Measurements from ENCODE around the gene MFSD8.
"Not testable (repeated sequence)": the region's sequence is repeated elsewhere in the genome, so short reads cannot be mapped to it uniquely, and the experiment has no call there.

Gene MFSD8

GRCh38 chr4:127965062-127965802, at the start of gene MFSD8, which contains the start of gene ABHD18:
TSS of gene MFSD8 (minus strand) at chr4:127965173. CDS start at chr4:127965133, 40 bp downstream.
TSS of gene ABHD18 (plus strand) at chr4:127965406. CDS start at chr4:127982956, 17,550 bp downstream.
- ChIA-PET CTCF (interaction anchor here (0.5 to 1.3 kb wide), 7 partner anchors 36 to 1630 kb away, joined by 3 to 4 read pairs (median 3); partner anchors contain the start of genes HSPA4L and PLK4), POLR2A (ENCODE audit: low non-redundant PET) (interaction anchor here (0.5 to 1.5 kb wide), 4 partner anchors 9 to 97 kb away, joined by 3 to 15 read pairs (median 4); partner anchors contain the start of gene LARP1B)
- H3K27ac ChIP-seq: peak within 1 kb of the TSS; percentile 96
- peak; percentile 21; the same call in 1 of the 2 replicates for TF ChIP-seq CTCF (conservative IDR thresholded peaks at IDR 0.05; ENCODE audit: low read depth)
- DNase-seq (ENCODE audit: low spot score): peak; percentile 96

- no peak overlapping the region for H3K27ac ChIP-seq
- TF ChIP-seq CTCF (conservative IDR thresholded peaks at IDR 0.05; ENCODE audit: low read depth): no peak
- POLR2A ChIA-PET (ENCODE audit: low non-redundant PET): no interaction called here
- DNase-seq (ENCODE audit: low spot score): no peak
- CTCF ChIA-PET: no interaction called here
Observed at GRCh38 chr4:128009428-128009827, 44.5 kb upstream of the MFSD8 start.

GRCh38 chr4:128006592-128006991, 41.6 kb upstream of the MFSD8 start:
- DNase-seq (ENCODE audit: low spot score): no peak
- POLR2A ChIA-PET (ENCODE audit: low non-redundant PET): no interaction called here
- TF ChIP-seq CTCF (conservative IDR thresholded peaks at IDR 0.05; ENCODE audit: low read depth): no peak
- CTCF ChIA-PET: no interaction called here
- H3K27ac ChIP-seq: peak overlapping the region; percentile 45; the same call in 1 of the 2 replicates

- TF ChIP-seq CTCF (conservative IDR thresholded peaks at IDR 0.05; ENCODE audit: low read depth): no peak
- ChIA-PET CTCF (interaction anchor here (0.5 kb wide), 1 partner anchor 1740 kb away, joined by 7 read pairs; no protein-coding TSS in a partner anchor), POLR2A (ENCODE audit: low non-redundant PET) (interaction anchor here (0.7 kb wide), 1 partner anchor 33 kb away, joined by 3 read pairs; the partner anchor contains the start of genes ABHD18 and MFSD8)
- peak; percentile 37 for DNase-seq (ENCODE audit: low spot score)
- H3K27ac ChIP-seq: no peak overlapping the region
Observed at GRCh38 chr4:127997534-127998388, 32.8 kb upstream of the MFSD8 start.

- POLR2A ChIA-PET (ENCODE audit: low non-redundant PET); CTCF ChIA-PET; DNase-seq (ENCODE audit: low spot score); H3K27ac ChIP-seq: not testable (repeated sequence)
Observed at GRCh38 chr4:127996521-127996920, 31.5 kb upstream of the MFSD8 start.

GRCh38 chr4:127995776-127996175, 30.8 kb upstream of the MFSD8 start:
- CTCF ChIA-PET: interaction anchor here (0.6 to 1.0 kb wide), 2 partner anchors 20 to 25 kb away, joined by 3 read pairs; no protein-coding TSS in a partner anchor
- no peak for TF ChIP-seq CTCF (conservative IDR thresholded peaks at IDR 0.05; ENCODE audit: low read depth)
- no peak overlapping the region for H3K27ac ChIP-seq
- DNase-seq (ENCODE audit: low spot score): peak; percentile 62
- POLR2A ChIA-PET (ENCODE audit: low non-redundant PET): no interaction called here

All from RWPE1 (cell line).